ENCODE data around the gene C11orf68. TPM values are rescaled to one million over a fixed set of nuclear protein-coding genes. Genes with fewer than 3 reads are reported as not detected.
"Not testable (repeated sequence)": the region's sequence is repeated elsewhere in the genome, so short reads cannot be mapped to it uniquely, and the experiment has no call there.

C11orf68 gene
- total and polyA plus RNA-seq, 8 donors = 3.1 to 31.3 (median 13.7) TPM

GRCh38 chr11:65953471-65953870, 34.6 kb upstream of the C11orf68 start:
- no peaks in the 10 kb centered on the region for H3K9me3 ChIP-seq
- DNase-seq = no peak
- peaks cover 0 to 33% (median 9%) of the 10 kb centered on the region in 3 donors for H3K27me3 ChIP-seq
- no peak overlapping the region for H3K27ac ChIP-seq
- H3K36me3 ChIP-seq = no peaks in the 10 kb centered on the region
- WGBS, 5 donors = 89 to 92% (median 91%) methylated on average over 12 to 20 of the region's 20 CpGs
- TF ChIP-seq POLR2AphosphoS5 (IDR thresholded peaks at IDR 0.05) (no peak), CTCF (IDR thresholded peaks at IDR 0.05) (no peak), EP300 (IDR thresholded peaks at IDR 0.05) (no peak), POLR2A (IDR thresholded peaks at IDR 0.05) (no peak)
- no peaks in the 10 kb centered on the region for H3K4me1 ChIP-seq
- intact Hi-C loops (cut with DNase I; ENCODE audit: low total_unique reads) = no loop called here
- no peak overlapping the region for H3K4me3 ChIP-seq

- no peak overlapping the region for H3K27ac ChIP-seq
- no peak overlapping the region for H3K4me3 ChIP-seq
- 24 to 47% (median 28%) methylated on average over 6 of the region's 6 CpGs for WGBS, 5 donors
- H3K9me3 ChIP-seq = no peaks in the 10 kb centered on the region
- intact Hi-C loops (cut with DNase I; ENCODE audit: low total_unique reads) = no loop called here
- no peaks in the 10 kb centered on the region for H3K4me1 ChIP-seq
- no peaks in the 10 kb centered on the region for H3K36me3 ChIP-seq
- H3K27me3 ChIP-seq = peaks cover 0 to 31% (median 9%) of the 10 kb centered on the region in 3 donors
- no peak for TF ChIP-seq EP300 (IDR thresholded peaks at IDR 0.05)
- no peak for TF ChIP-seq POLR2A (IDR thresholded peaks at IDR 0.05)
- TF ChIP-seq POLR2AphosphoS5 (IDR thresholded peaks at IDR 0.05) = no peak
- TF ChIP-seq CTCF (IDR thresholded peaks at IDR 0.05) = no peak
- no peak for DNase-seq
Observed at GRCh38 chr11:65952052-65952521, 33.2 kb upstream of the C11orf68 start.

GRCh38 chr11:65951641-65952040, 32.8 kb upstream of the C11orf68 start:
- DNase-seq; H3K4me1 ChIP-seq; H3K9me3 ChIP-seq; H3K36me3 ChIP-seq; intact Hi-C loops (cut with DNase I; ENCODE audit: low total_unique reads); H3K4me3 ChIP-seq; H3K27ac ChIP-seq: not testable (repeated sequence)
- peaks cover 0 to 35% (median 9%) of the 10 kb centered on the region in 3 donors for H3K27me3 ChIP-seq
- WGBS, 5 donors = 43 to 56% (median 50%) methylated on average over 3 of the region's 3 CpGs

- H3K4me3 ChIP-seq; DNase-seq; intact Hi-C loops (cut with DNase I; ENCODE audit: low total_unique reads); H3K27ac ChIP-seq; H3K4me1 ChIP-seq; H3K9me3 ChIP-seq; H3K36me3 ChIP-seq: not testable (repeated sequence)
- peaks cover 0 to 35% (median 9%) of the 10 kb centered on the region in 3 donors for H3K27me3 ChIP-seq
- WGBS, 5 donors = 93 to 98% (median 95%) methylated on average over 5 of the region's 5 CpGs
Observed at GRCh38 chr11:65950711-65951110, 31.8 kb upstream of the C11orf68 start.

GRCh38 chr11:65947603-65948125, 28.8 kb upstream of the C11orf68 start:
- 75 to 92% (median 81%) methylated on average over 9 to 12 of the region's 12 CpGs for WGBS, 5 donors
- no peaks in the 10 kb centered on the region for H3K9me3 ChIP-seq
- no peak for DNase-seq
- intact Hi-C loops (cut with DNase I; ENCODE audit: low total_unique reads) = no loop called here
- H3K36me3 ChIP-seq = no peaks in the 10 kb centered on the region
- H3K4me1 ChIP-seq = no peaks in the 10 kb centered on the region
- TF ChIP-seq CTCF (IDR thresholded peaks at IDR 0.05) = no peak
- TF ChIP-seq POLR2A (IDR thresholded peaks at IDR 0.05) = no peak
- no peak for TF ChIP-seq EP300 (IDR thresholded peaks at IDR 0.05)
- TF ChIP-seq POLR2AphosphoS5 (IDR thresholded peaks at IDR 0.05) = no peak
- peaks cover 0 to 13% (median 0%) of the 10 kb centered on the region in 3 donors for H3K27me3 ChIP-seq
- H3K4me3 ChIP-seq = no peak overlapping the region
- H3K27ac ChIP-seq = no peak overlapping the region

All from stomach (tissue), 9 donors.